ENCODE measurements around the gene SEMA7A. TPM values are rescaled to one million over a fixed set of nuclear protein-coding genes. Genes with fewer than 3 reads are reported as not detected.

Gene SEMA7A
- total and polyA plus RNA-seq, 2 donors = 5.1 to 5.3 TPM

GRCh38 chr15:74375303-74375693 lies 58.5 kb downstream of the SEMA7A start:
- WGBS = 15% methylated on average over 9 of the region's 9 CpGs
- no peak for DNase-seq (ENCODE audit: extremely low spot score)
- Histone ChIP-seq H3K36me3 (ENCODE audit: insufficient read depth) (no peaks in the 10 kb centered on the region), H3K4me3 (ENCODE audit: low read depth, low read length) (no peak overlapping the region), H3K4me1 (ENCODE audit: insufficient read depth) (no peaks in the 10 kb centered on the region), H3K27ac (ENCODE audit: low read depth) (no peak overlapping the region)

- WGBS = 21% methylated on average over 11 of the region's 11 CpGs
- H3K27ac ChIP-seq (ENCODE audit: low read depth) = no peak overlapping the region
- H3K4me1 ChIP-seq (ENCODE audit: insufficient read depth) = no peaks in the 10 kb centered on the region
- H3K36me3 ChIP-seq (ENCODE audit: insufficient read depth) = no peaks in the 10 kb centered on the region
- no peak overlapping the region for H3K4me3 ChIP-seq (ENCODE audit: low read depth, low read length)
- no peak for DNase-seq (ENCODE audit: extremely low spot score)
These were observed 59.0 kb downstream of the SEMA7A start for GRCh38 chr15:74374648-74375302.

- peak overlapping the region; percentile 35 for H3K4me3 ChIP-seq (ENCODE audit: low read depth, low read length)
- under 1% methylated on average over 62 of the region's 62 CpGs for WGBS
- DNase-seq (ENCODE audit: extremely low spot score) = no peak
- no peaks in the 10 kb centered on the region for H3K36me3 ChIP-seq (ENCODE audit: insufficient read depth)
- H3K27ac ChIP-seq (ENCODE audit: low read depth) = no peak overlapping the region
- H3K4me1 ChIP-seq (ENCODE audit: insufficient read depth) = no peaks in the 10 kb centered on the region
These were observed 59.8 kb downstream of the SEMA7A start for GRCh38 chr15:74373731-74374647.

GRCh38 chr15:74373056-74373650 lies 60.6 kb downstream of the SEMA7A start:
- Histone ChIP-seq H3K4me1 (ENCODE audit: insufficient read depth) (no peaks in the 10 kb centered on the region), H3K27ac (ENCODE audit: low read depth) (no peak overlapping the region), H3K36me3 (ENCODE audit: insufficient read depth) (no peaks in the 10 kb centered on the region), H3K4me3 (ENCODE audit: low read depth, low read length) (no peak overlapping the region)
- DNase-seq (ENCODE audit: extremely low spot score) = no peak
- 51% methylated on average over 13 of the region's 13 CpGs for WGBS

GRCh38 chr15:74370471-74370870 lies 63.3 kb downstream of the SEMA7A start:
- H3K4me3 ChIP-seq (ENCODE audit: low read depth, low read length) = no peak overlapping the region
- no peaks in the 10 kb centered on the region for H3K4me1 ChIP-seq (ENCODE audit: insufficient read depth)
- WGBS = 82% methylated on average over 5 of the region's 5 CpGs
- H3K36me3 ChIP-seq (ENCODE audit: insufficient read depth) = no peaks in the 10 kb centered on the region
- DNase-seq (ENCODE audit: extremely low spot score) = no peak
- H3K27ac ChIP-seq (ENCODE audit: low read depth) = no peak overlapping the region

GRCh38 chr15:74369756-74370155 lies 64.0 kb downstream of the SEMA7A start:
- Histone ChIP-seq H3K36me3 (ENCODE audit: insufficient read depth) (no peaks in the 10 kb centered on the region), H3K4me1 (ENCODE audit: insufficient read depth) (no peaks in the 10 kb centered on the region), H3K4me3 (ENCODE audit: low read depth, low read length) (no peak overlapping the region), H3K27ac (ENCODE audit: low read depth) (no peak overlapping the region)
- 81% methylated on average over 2 of the region's 2 CpGs for WGBS
- DNase-seq (ENCODE audit: extremely low spot score) = no peak

- Histone ChIP-seq H3K36me3 (ENCODE audit: insufficient read depth) (no peaks in the 10 kb centered on the region), H3K27ac (ENCODE audit: low read depth) (no peak overlapping the region), H3K4me1 (ENCODE audit: insufficient read depth) (no peaks in the 10 kb centered on the region), H3K4me3 (ENCODE audit: low read depth, low read length) (no peak overlapping the region)
- 71% methylated on average over 10 of the region's 10 CpGs for WGBS
- DNase-seq (ENCODE audit: extremely low spot score) = no peak
These were observed 64.5 kb downstream of the SEMA7A start for GRCh38 chr15:74369084-74369745.

GRCh38 chr15:74368121-74368520 lies 65.6 kb downstream of the SEMA7A start:
- no peaks in the 10 kb centered on the region for H3K4me1 ChIP-seq (ENCODE audit: insufficient read depth)
- no peak for DNase-seq (ENCODE audit: extremely low spot score)
- H3K4me3 ChIP-seq (ENCODE audit: low read depth, low read length) = no peak overlapping the region
- H3K27ac ChIP-seq (ENCODE audit: low read depth) = no peak overlapping the region
- H3K36me3 ChIP-seq (ENCODE audit: insufficient read depth) = no peaks in the 10 kb centered on the region
- WGBS = 86% methylated on average over 3 of the region's 3 CpGs

- WGBS = 85% methylated on average over 12 of the region's 12 CpGs
- DNase-seq (ENCODE audit: extremely low spot score) = no peak
- Histone ChIP-seq H3K36me3 (ENCODE audit: insufficient read depth) (no peaks in the 10 kb centered on the region), H3K4me3 (ENCODE audit: low read depth, low read length) (no peak within 1 kb of the TSS), H3K4me1 (ENCODE audit: insufficient read depth) (no peaks in the 10 kb centered on the region), H3K27ac (ENCODE audit: low read depth) (no peak within 1 kb of the TSS)
These were observed 66.4 kb downstream of the SEMA7A start, which contains the start of gene CYP11A1 for GRCh38 chr15:74367296-74367854. TSS of gene CYP11A1 (minus strand) at chr15:74367646. CDS start at chr15:74367585, 61 bp downstream.

- H3K4me1 ChIP-seq (ENCODE audit: insufficient read depth) = no peaks in the 10 kb centered on the region
- H3K27ac ChIP-seq (ENCODE audit: low read depth) = peak overlapping the region; percentile 59
- no peaks in the 10 kb centered on the region for H3K36me3 ChIP-seq (ENCODE audit: insufficient read depth)
- WGBS = 7% methylated on average over 75 of the region's 75 CpGs
- peak overlapping the region; percentile 43 for H3K4me3 ChIP-seq (ENCODE audit: low read depth, low read length)
- DNase-seq (ENCODE audit: extremely low spot score) = no peak
These were observed 67.9 kb downstream of the SEMA7A start for GRCh38 chr15:74365598-74366445.

GRCh38 chr15:74364936-74365597 lies 68.7 kb downstream of the SEMA7A start:
- Histone ChIP-seq H3K36me3 (ENCODE audit: insufficient read depth) (no peaks in the 10 kb centered on the region), H3K4me3 (ENCODE audit: low read depth, low read length) (no peak overlapping the region), H3K27ac (ENCODE audit: low read depth) (no peak overlapping the region), H3K4me1 (ENCODE audit: insufficient read depth) (no peaks in the 10 kb centered on the region)
- 84% methylated on average over 12 of the region's 12 CpGs for WGBS
- DNase-seq (ENCODE audit: extremely low spot score) = no peak

- H3K36me3 ChIP-seq (ENCODE audit: insufficient read depth) = no peaks in the 10 kb centered on the region
- DNase-seq (ENCODE audit: extremely low spot score) = no peak
- WGBS = 94% methylated on average over 1 of the region's 1 CpG
These were observed 71.3 kb downstream of the SEMA7A start for GRCh38 chr15:74362482-74362881.

More at GRCh38 chr15:74362482-74362881, 71.3 kb downstream of the SEMA7A start:
- Histone ChIP-seq H3K27ac (ENCODE audit: low read depth) (no peak overlapping the region), H3K4me3 (ENCODE audit: low read depth, low read length) (no peak overlapping the region), H3K4me1 (ENCODE audit: insufficient read depth) (no peaks in the 10 kb centered on the region)

Measured in urinary bladder (tissue), 4 donors.